ENCODE results near the gene RSAD2. TPM values are rescaled to one million over a fixed set of nuclear protein-coding genes. Genes with fewer than 3 reads are reported as not detected.

The RSAD2 gene
- polyA plus RNA-seq, 1 donor from 2014 or later, result 1.2 TPM

- Histone ChIP-seq H3K27ac (ENCODE audit: low read length) (no peak overlapping the region), H3K9me2 (ENCODE audit: insufficient read depth, low read length) (no peaks in the 10 kb centered on the region), H3K36me3 (ENCODE audit: insufficient read depth, low read length) (peaks cover 9% of the 10 kb centered on the region), H3K4me3 (ENCODE audit: low read length) (no peak overlapping the region), H3F3A (ENCODE audit: insufficient read depth, low read length, poor library complexity, severe bottlenecking) (no peaks in the 10 kb centered on the region), H4K20me1 (ENCODE audit: insufficient read depth) (no peaks in the 10 kb centered on the region), H2AFZ (ENCODE audit: low read depth, low read length) (no peak overlapping the region), H3K4me2 (ENCODE audit: low read length) (no peak overlapping the region), H3K79me2 (replicated peaks; ENCODE audit: insufficient read depth, low read length) (peaks cover 21% of the 10 kb centered on the region), H3K9ac (ENCODE audit: low read length) (no peak overlapping the region), H3K9me3 (ENCODE audit: low read length) (no peaks in the 10 kb centered on the region), H3K27me3 (ENCODE audit: insufficient read depth, low read depth, low read length) (no peaks in the 10 kb centered on the region)
- TF ChIP-seq CTCF (IDR thresholded peaks at IDR 0.05; ENCODE audit: poor library complexity, severe bottlenecking) (no peak), SMC3 (conservative IDR thresholded peaks at IDR 0.05; ENCODE audit: poor library complexity) (no peak), EP300 (conservative IDR thresholded peaks at IDR 0.05; ENCODE audit: poor library complexity, severe bottlenecking) (no peak), RAD21 (conservative IDR thresholded peaks at IDR 0.05) (no peak), POLR2AphosphoS5 (IDR thresholded peaks at IDR 0.05) (no peak), TAF1 (IDR thresholded peaks at IDR 0.05; ENCODE audit: low read depth) (no peak), MXI1 (conservative IDR thresholded peaks at IDR 0.05; ENCODE audit: poor library complexity, severe bottlenecking) (no peak), EZH2 (IDR thresholded peaks at IDR 0.05; ENCODE audit: borderline replicate concordance, insufficient read depth, low read length, poor library complexity, severe bottlenecking) (no peak), REST (IDR thresholded peaks at IDR 0.05; ENCODE audit: borderline replicate concordance) (no peak)
Measured at GRCh38 chr2:6939071-6939470, 61.5 kb downstream of the RSAD2 start.

GRCh38 chr2:6940820-6941219 is 63.2 kb downstream of the RSAD2 start:
- Histone ChIP-seq H2AFZ (ENCODE audit: low read depth, low read length) (no peak overlapping the region), H3K4me2 (ENCODE audit: low read length) (no peak overlapping the region), H3K9me3 (ENCODE audit: low read length) (no peaks in the 10 kb centered on the region), H3K27ac (ENCODE audit: low read length) (no peak overlapping the region), H3K9ac (ENCODE audit: low read length) (no peak overlapping the region), H3K27me3 (ENCODE audit: insufficient read depth, low read depth, low read length) (no peaks in the 10 kb centered on the region), H3K79me2 (replicated peaks; ENCODE audit: insufficient read depth, low read length) (peaks cover 17% of the 10 kb centered on the region), H3K9me2 (ENCODE audit: insufficient read depth, low read length) (no peaks in the 10 kb centered on the region), H4K20me1 (ENCODE audit: insufficient read depth) (no peaks in the 10 kb centered on the region), H3K36me3 (ENCODE audit: insufficient read depth, low read length) (peaks cover 9% of the 10 kb centered on the region), H3K4me3 (ENCODE audit: low read length) (no peak overlapping the region), H3F3A (ENCODE audit: insufficient read depth, low read length, poor library complexity, severe bottlenecking) (no peaks in the 10 kb centered on the region)
- no peak for TF ChIP-seq MXI1 (conservative IDR thresholded peaks at IDR 0.05; ENCODE audit: poor library complexity, severe bottlenecking)
- no peak for TF ChIP-seq SMC3 (conservative IDR thresholded peaks at IDR 0.05; ENCODE audit: poor library complexity)
- TF ChIP-seq RAD21 (conservative IDR thresholded peaks at IDR 0.05), result no peak
- no peak for TF ChIP-seq REST (IDR thresholded peaks at IDR 0.05; ENCODE audit: borderline replicate concordance)
- TF ChIP-seq EZH2 (IDR thresholded peaks at IDR 0.05; ENCODE audit: borderline replicate concordance, insufficient read depth, low read length, poor library complexity, severe bottlenecking), result no peak
- TF ChIP-seq POLR2AphosphoS5 (IDR thresholded peaks at IDR 0.05), result no peak
- no peak for TF ChIP-seq EP300 (conservative IDR thresholded peaks at IDR 0.05; ENCODE audit: poor library complexity, severe bottlenecking)
- TF ChIP-seq TAF1 (IDR thresholded peaks at IDR 0.05; ENCODE audit: low read depth), result no peak
- TF ChIP-seq CTCF (IDR thresholded peaks at IDR 0.05; ENCODE audit: poor library complexity, severe bottlenecking), result no peak

Measured in neural cell (in vitro differentiated cells).